ENCODE results near the gene TBC1D3B. TPM values are rescaled to one million over a fixed set of nuclear protein-coding genes. Genes with fewer than 3 reads are reported as not detected.
"Not testable (repeated sequence)": the region's sequence is repeated elsewhere in the genome, so short reads cannot be mapped to it uniquely, and the experiment has no call there.

TBC1D3B gene
- total RNA-seq, 2 donors from 2014 or later = not detected

- Histone ChIP-seq H3K4me1 (peaks cover 0 to 3% of the 10 kb centered on the region in 2 donors), H3K4me3 (no peak overlapping the region), H3K36me3 (no peaks in the 10 kb centered on the region), H3K27me3 (no peaks in the 10 kb centered on the region), H3K27ac (no peak overlapping the region), H3K9me3 (no peaks in the 10 kb centered on the region)
- no peak for TF ChIP-seq CTCF (IDR thresholded peaks at IDR 0.05)
- DNase-seq (ENCODE audit: low spot score) = no peak
These were observed 12.5 kb upstream of the TBC1D3B start for GRCh38 chr17:36188891-36189306.

DNA sequence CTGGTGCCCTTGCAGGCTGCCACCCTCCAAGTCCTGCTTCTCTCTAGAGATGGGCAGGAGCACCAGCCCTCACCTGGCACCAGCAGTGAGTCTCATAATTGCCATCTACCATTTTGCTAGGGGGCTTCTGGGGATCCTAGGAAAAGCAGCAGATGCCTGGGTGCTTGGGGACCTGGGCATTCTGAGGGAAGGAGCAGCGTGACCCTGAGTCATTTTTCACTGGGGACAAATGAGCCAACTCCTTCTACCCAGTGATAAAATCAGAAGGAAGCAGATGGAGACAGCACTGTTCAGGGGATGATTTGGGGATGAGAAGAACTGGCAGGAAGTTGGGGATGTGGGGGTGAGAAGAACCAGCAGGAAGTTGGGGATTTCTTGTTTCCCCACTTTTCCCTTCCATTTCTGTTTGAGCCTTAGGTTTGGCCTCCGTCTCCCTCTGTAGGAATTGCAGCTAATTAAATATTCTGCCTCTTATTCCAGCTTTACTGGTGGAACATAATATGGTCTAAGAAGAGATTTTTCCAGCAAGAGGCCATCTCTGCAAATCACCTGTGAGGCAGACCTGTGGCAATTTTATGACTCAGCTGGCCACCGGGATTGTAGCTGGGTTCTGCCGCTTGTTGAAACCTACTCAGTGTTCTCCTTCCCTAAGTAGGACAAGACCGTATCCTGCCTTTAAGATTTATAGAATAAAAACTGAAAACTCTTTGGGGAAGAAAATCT lies 11.7 kb upstream of the TBC1D3B start:
- H3K9me3 ChIP-seq; DNase-seq (ENCODE audit: low spot score); H3K4me3 ChIP-seq; H3K36me3 ChIP-seq; H3K27ac ChIP-seq; H3K27me3 ChIP-seq: not testable (repeated sequence)
- peaks cover 0 to 10% of the 10 kb centered on the region in 2 donors for H3K4me1 ChIP-seq

- H3K9me3 ChIP-seq; H3K27ac ChIP-seq; H3K4me3 ChIP-seq; DNase-seq (ENCODE audit: low spot score); H3K27me3 ChIP-seq; H3K36me3 ChIP-seq: not testable (repeated sequence)
- H3K4me1 ChIP-seq = peaks cover 0 to 18% of the 10 kb centered on the region in 2 donors
These were observed 10.7 kb upstream of the TBC1D3B start for GRCh38 chr17:36186810-36187763.

DNA sequence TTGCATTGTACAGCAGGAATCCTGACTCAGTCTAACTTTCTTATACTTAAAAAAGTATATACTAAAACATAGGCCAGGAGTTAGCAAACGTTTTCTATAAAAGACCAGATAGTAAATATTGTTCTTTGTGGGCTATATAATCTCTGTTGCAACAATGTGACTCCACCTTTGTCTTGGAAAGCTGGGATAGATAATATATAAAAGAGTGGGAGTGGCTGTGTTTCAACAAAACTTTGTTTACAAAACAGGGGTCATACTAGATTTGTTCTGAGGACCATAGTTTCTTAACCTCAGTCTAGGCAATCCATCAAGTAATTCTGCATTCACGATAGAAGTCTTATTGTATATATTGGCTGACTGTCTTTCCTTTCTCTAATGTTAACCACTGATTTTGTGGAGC lies 9.0 kb upstream of the TBC1D3B start:
- Histone ChIP-seq H3K4me3 (no peak overlapping the region), H3K27me3 (no peaks in the 10 kb centered on the region)

DNA sequence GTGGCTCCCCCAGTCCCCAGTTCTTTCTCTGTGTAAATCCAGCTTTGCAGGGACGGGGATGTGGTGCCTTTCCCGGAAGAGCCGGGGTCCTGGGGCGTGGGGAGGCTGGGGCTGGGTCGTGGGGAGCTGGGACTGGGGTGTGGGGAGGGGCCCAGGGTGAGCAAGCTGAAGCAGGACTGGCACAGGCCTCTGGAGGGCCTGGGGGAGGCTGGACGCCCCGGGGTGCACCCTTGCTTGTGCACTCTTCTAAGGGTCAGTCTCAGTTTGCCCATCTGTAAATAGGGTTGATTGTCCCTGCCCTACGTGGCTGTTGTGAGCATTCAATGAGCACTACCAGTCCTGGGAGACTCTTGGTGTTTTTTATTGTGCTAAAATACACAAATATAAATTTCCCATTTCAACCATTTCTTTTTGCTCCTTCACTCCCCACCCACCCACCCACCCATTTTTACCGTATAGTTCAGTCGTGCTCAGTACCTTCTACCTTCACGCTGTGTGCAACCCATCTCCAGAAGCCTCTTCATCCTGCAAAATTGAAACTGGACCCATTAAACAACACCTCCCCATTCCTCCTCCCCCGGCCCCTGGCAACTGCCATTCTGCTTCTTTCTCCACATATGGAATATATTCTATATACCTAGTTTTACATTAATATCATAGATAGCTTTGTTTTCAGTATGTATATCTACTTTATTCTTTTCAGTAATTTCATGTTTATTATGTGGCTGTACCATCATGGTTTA lies 7.8 kb upstream of the TBC1D3B start:
- no peaks in the 10 kb centered on the region for H3K9me3 ChIP-seq
- H3K4me1 ChIP-seq = peaks cover 0 to 18% of the 10 kb centered on the region in 2 donors
- H3K36me3 ChIP-seq = no peaks in the 10 kb centered on the region
- no peak for TF ChIP-seq CTCF (IDR thresholded peaks at IDR 0.05)
- no peaks in the 10 kb centered on the region for H3K27me3 ChIP-seq
- H3K27ac ChIP-seq = no peak overlapping the region
- peak overlapping the region in 1 of 2 donors; percentile 66 for H3K4me3 ChIP-seq
- DNase-seq (ENCODE audit: low spot score) = no peak

More for the DNA sequence above, 9.0 kb upstream of the TBC1D3B start:
- H3K27ac ChIP-seq = no peak overlapping the region
- no peak for DNase-seq (ENCODE audit: low spot score)
- H3K4me1 ChIP-seq = peaks cover 0 to 18% of the 10 kb centered on the region in 2 donors
- TF ChIP-seq CTCF (IDR thresholded peaks at IDR 0.05) = no peak
- H3K36me3 ChIP-seq = no peaks in the 10 kb centered on the region
- no peaks in the 10 kb centered on the region for H3K9me3 ChIP-seq

DNA sequence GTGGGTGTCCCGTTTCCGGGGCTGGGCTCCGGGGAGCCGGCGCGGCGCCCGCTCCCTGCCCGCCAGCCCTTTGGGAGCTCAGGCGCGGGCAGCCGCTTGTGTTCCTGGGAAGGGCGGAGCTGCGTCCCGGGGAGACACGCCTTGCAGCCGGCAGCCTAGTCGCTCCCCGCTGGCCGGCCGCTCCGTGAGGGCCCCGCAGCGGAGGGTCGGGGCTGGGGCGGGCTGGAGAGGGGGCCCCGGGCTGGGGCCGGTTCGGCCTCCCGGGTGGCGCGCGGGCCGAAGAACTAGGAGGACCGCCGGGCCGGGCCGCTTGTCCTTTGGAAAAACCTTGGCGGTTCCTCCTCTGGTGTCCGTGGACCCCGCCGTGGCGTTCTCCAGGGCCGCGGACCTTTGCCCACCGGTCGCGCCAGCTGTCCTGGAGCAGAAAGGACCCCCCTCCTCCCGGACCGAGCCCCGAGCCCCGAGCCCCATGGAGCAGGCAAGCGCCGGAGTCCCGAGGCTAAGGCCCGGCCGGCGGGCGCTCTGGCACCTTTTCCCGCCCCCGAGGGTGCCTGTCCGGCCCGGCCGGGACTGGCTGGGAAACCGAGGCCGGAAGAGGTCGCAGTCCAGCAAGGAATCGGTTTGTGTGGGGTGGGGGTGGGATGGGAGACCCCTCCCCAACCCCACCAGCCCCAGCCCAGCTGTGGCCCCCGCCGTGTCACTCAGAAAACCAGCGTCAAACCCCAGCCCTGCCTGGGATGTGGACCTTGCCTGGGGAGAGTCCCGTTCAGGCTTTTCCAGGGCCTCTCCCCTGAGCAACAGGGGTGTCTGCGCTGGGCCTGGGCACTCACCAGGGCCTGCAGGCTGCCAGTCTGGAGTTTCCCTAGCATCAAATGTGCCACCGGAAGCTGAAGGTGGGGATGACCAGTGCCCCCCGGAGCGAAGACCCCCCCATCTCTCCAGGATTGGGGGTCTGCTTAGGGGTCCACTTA lies 6.8 kb upstream of the TBC1D3B start:
- H3K27me3 ChIP-seq = no peaks in the 10 kb centered on the region
- no peaks in the 10 kb centered on the region for H3K9me3 ChIP-seq
- no peaks in the 10 kb centered on the region for H3K36me3 ChIP-seq
- H3K4me1 ChIP-seq = peaks cover 0 to 18% of the 10 kb centered on the region in 2 donors
- no peak for TF ChIP-seq CTCF (IDR thresholded peaks at IDR 0.05)
- DNase-seq (ENCODE audit: low spot score) = no peak
- peak overlapping the region; percentile 33 to 52 for H3K27ac ChIP-seq
- peak overlapping the region; percentile 52 to 66 for H3K4me3 ChIP-seq

All from right atrium auricular region (tissue), 2 donors.